SK-N-SH treated with all-trans-retinoic acid at 6 μM for 48 hours (cell line): ENCODE results near the gene KIAA1755.

Experiments
- ATAC-seq: fragments of 200-7000 bp; cut with Tn5 transposase; 3 replicates; pipeline ENCODE4 v1.9.1; 2020; ENCODE audit warnings: mild to moderate bottlenecking, moderate library complexity
- ARNTL ChIP-seq: fragments of 450-650 bp; formaldehyde crosslinking; IDR thresholded peaks from 2 replicates; pipeline ENCODE4 v1.5.0; 2020; ENCODE audit warnings: low read depth, mild to moderate bottlenecking, moderate library complexity, borderline replicate concordance
- BACH2 ChIP-seq: fragments of 250-450 bp; sonication (Bioruptor Pico); IDR thresholded peaks from 2 replicates; pipeline ENCODE4 v1.9.0; 2021; ENCODE audit warnings: mild to moderate bottlenecking, borderline replicate concordance
- ESRRG ChIP-seq: fragments of 250-450 bp; sonication (Bioruptor Pico); IDR thresholded peaks from 2 replicates; pipeline ENCODE4 v1.6.1; 2021; ENCODE audit warnings: mild to moderate bottlenecking
- GLIS3 ChIP-seq: fragments of 250-450 bp; sonication (Bioruptor Pico); IDR thresholded peaks from 2 replicates; pipeline ENCODE4 v1.5.0; 2020; ENCODE audit warnings: mild to moderate bottlenecking, moderate library complexity
- ISL1 ChIP-seq: fragments of 250-450 bp; sonication (Bioruptor Pico); IDR thresholded peaks from 2 replicates; pipeline ENCODE4 v2.1.2; 2022; ENCODE audit warnings: mild to moderate bottlenecking, moderate library complexity
- PPARA ChIP-seq: fragments of 250-450 bp; sonication (Bioruptor Pico); IDR thresholded peaks from 2 replicates; pipeline ENCODE4 v1.5.0; 2020; ENCODE audit warnings: mild to moderate bottlenecking, borderline replicate concordance
- RARB ChIP-seq: fragments of 250-450 bp; sonication (Bioruptor Pico); IDR thresholded peaks from 2 replicates; pipeline ENCODE4 v1.8.0; 2021; ENCODE audit warnings: mild to moderate bottlenecking, moderate library complexity
- SNAI2 ChIP-seq: fragments of 250-450 bp; sonication (Bioruptor Pico); IDR thresholded peaks from 2 replicates; pipeline ENCODE4 v1.5.0; 2020; ENCODE audit warnings: mild to moderate bottlenecking, moderate library complexity
- TCF4 ChIP-seq: fragments of 250-450 bp; sonication (Bioruptor Pico); IDR thresholded peaks from 2 replicates; pipeline ENCODE4 v1.8.0; 2021; ENCODE audit warnings: mild to moderate bottlenecking, moderate library complexity, borderline replicate concordance
- ZC3H10 ChIP-seq: fragments of 250-450 bp; sonication (Bioruptor Pico); IDR thresholded peaks from 2 replicates; pipeline ENCODE4 v1.5.1; 2021; ENCODE audit warnings: mild to moderate bottlenecking, moderate library complexity
- ZFP30 ChIP-seq: fragments of 450-650 bp; formaldehyde crosslinking; IDR thresholded peaks from 2 replicates; pipeline ENCODE4 v1.5.0; 2022; ENCODE audit warnings: mild to moderate bottlenecking, moderate library complexity
- ZNF70 ChIP-seq: fragments of 450-650 bp; formaldehyde crosslinking; IDR thresholded peaks from 2 replicates; pipeline ENCODE4 v1.5.0; 2020; ENCODE audit warnings: mild to moderate bottlenecking, moderate library complexity
- ZNF8 ChIP-seq: fragments of 450-650 bp; formaldehyde crosslinking; IDR thresholded peaks from 2 replicates; pipeline ENCODE4 v1.5.0; 2020; ENCODE audit warnings: mild to moderate bottlenecking, moderate library complexity
- TF ChIP-seq, protein P1 (sequence below): fragments of 250-450 bp; sonication (Bioruptor Pico); IDR thresholded peaks from 2 replicates; pipeline ENCODE4 v1.5.1; 2020; ENCODE audit warnings: low read depth, mild to moderate bottlenecking, moderate library complexity
- TF ChIP-seq, protein P2 (sequence below): fragments of 250-450 bp; sonication (Bioruptor Pico); IDR thresholded peaks from 2 replicates; pipeline ENCODE4 v1.8.0; 2020; ENCODE audit warnings: mild to moderate bottlenecking, moderate library complexity, borderline replicate concordance
- TF ChIP-seq, protein P3 (sequence below): fragments of 250-450 bp; sonication (Bioruptor Pico); IDR thresholded peaks from 2 replicates; pipeline ENCODE4 v1.5.1; 2021; ENCODE audit warnings: mild to moderate bottlenecking, moderate library complexity
- TF ChIP-seq, protein P4 (sequence below): fragments of 250-450 bp; sonication (Bioruptor Pico); IDR thresholded peaks from 2 replicates; pipeline ENCODE4 v1.5.0; 2020; ENCODE audit warnings: mild to moderate bottlenecking, moderate library complexity
- TF ChIP-seq, protein P5 (sequence below): fragments of 250-450 bp; sonication (Bioruptor Pico); IDR thresholded peaks from 2 replicates; pipeline ENCODE4 v1.8.0; 2021; ENCODE audit warnings: low read depth, mild to moderate bottlenecking, moderate library complexity, borderline replicate concordance

The KIAA1755 gene

DNA sequence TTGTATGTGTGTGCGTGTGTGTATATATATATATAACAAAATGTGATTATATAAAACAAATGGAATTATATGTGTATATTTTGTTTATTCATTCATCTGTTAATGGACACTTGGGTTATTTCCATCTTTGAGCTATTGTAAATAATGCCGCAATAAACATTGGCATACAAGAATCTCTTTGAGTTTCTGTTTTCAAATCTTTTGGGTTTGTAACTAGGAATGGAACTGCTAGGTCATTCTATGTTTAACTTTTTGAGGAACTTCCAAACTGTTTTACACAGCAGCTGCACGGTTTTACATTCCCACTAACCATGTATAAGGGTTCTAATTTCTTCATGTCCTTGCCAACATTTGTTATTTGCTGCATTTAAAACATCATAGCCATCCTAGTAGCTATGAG, 55.5 kb downstream of the KIAA1755 start:
- no peak for ATAC-seq
- TF ChIP-seq, protein P1, sequence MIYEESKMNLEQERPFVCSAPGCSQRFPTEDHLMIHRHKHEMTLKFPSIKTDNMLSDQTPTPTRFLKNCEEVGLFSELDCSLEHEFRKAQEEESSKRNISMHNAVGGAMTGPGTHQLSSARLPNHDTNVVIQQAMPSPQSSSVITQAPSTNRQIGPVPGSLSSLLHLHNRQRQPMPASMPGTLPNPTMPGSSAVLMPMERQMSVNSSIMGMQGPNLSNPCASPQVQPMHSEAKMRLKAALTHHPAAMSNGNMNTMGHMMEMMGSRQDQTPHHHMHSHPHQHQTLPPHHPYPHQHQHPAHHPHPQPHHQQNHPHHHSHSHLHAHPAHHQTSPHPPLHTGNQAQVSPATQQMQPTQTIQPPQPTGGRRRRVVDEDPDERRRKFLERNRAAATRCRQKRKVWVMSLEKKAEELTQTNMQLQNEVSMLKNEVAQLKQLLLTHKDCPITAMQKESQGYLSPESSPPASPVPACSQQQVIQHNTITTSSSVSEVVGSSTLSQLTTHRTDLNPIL (CRISPR knock-in tag): no peak
- TF ChIP-seq ARNTL (CRISPR knock-in tag) (no peak), ISL1 (no peak), ZNF8 (CRISPR knock-in tag) (no peak), BACH2 (CRISPR knock-in tag) (no peak), RARB (CRISPR knock-in tag) (no peak), ZNF70 (CRISPR knock-in tag) (no peak), ZFP30 (CRISPR knock-in tag) (no peak), SNAI2 (no peak), ESRRG (CRISPR knock-in tag) (no peak)
- TF ChIP-seq, protein P2, sequence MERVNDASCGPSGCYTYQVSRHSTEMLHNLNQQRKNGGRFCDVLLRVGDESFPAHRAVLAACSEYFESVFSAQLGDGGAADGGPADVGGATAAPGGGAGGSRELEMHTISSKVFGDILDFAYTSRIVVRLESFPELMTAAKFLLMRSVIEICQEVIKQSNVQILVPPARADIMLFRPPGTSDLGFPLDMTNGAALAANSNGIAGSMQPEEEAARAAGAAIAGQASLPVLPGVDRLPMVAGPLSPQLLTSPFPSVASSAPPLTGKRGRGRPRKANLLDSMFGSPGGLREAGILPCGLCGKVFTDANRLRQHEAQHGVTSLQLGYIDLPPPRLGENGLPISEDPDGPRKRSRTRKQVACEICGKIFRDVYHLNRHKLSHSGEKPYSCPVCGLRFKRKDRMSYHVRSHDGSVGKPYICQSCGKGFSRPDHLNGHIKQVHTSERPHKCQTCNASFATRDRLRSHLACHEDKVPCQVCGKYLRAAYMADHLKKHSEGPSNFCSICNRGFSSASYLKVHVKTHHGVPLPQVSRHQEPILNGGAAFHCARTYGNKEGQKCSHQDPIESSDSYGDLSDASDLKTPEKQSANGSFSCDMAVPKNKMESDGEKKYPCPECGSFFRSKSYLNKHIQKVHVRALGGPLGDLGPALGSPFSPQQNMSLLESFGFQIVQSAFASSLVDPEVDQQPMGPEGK: no peak
- TF ChIP-seq, protein P3, sequence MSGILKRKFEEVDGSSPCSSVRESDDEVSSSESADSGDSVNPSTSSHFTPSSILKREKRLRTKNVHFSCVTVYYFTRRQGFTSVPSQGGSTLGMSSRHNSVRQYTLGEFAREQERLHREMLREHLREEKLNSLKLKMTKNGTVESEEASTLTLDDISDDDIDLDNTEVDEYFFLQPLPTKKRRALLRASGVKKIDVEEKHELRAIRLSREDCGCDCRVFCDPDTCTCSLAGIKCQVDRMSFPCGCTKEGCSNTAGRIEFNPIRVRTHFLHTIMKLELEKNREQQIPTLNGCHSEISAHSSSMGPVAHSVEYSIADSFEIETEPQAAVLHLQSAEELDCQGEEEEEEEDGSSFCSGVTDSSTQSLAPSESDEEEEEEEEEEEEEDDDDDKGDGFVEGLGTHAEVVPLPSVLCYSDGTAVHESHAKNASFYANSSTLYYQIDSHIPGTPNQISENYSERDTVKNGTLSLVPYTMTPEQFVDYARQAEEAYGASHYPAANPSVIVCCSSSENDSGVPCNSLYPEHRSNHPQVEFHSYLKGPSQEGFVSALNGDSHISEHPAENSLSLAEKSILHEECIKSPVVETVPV (CRISPR knock-in tag): no peak

DNA sequence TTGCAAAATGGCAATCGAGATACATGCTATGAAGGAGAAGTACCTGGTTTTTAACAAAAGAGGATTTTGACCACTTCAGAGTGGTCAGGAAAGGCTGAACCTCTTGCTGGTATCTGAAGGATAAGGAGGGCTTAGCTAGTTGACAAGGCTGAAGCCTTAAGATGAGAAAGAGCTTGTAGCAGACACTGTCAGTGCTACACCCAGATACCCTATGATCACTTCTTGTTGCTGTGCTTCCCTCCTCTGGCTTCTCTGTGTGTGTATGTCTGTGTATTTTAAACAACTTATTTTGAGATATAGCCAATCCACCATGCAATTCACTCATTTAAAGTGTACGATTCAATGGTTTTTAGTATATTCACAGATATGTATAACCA, 56.6 kb downstream of the KIAA1755 start:
- no peak for TF ChIP-seq ISL1
- TF ChIP-seq SNAI2: no peak
- TF ChIP-seq ZNF8 (CRISPR knock-in tag): no peak
- no peak for TF ChIP-seq TCF4 (CRISPR knock-in tag)
- no peak for TF ChIP-seq BACH2 (CRISPR knock-in tag)
- no peak for ATAC-seq

DNA sequence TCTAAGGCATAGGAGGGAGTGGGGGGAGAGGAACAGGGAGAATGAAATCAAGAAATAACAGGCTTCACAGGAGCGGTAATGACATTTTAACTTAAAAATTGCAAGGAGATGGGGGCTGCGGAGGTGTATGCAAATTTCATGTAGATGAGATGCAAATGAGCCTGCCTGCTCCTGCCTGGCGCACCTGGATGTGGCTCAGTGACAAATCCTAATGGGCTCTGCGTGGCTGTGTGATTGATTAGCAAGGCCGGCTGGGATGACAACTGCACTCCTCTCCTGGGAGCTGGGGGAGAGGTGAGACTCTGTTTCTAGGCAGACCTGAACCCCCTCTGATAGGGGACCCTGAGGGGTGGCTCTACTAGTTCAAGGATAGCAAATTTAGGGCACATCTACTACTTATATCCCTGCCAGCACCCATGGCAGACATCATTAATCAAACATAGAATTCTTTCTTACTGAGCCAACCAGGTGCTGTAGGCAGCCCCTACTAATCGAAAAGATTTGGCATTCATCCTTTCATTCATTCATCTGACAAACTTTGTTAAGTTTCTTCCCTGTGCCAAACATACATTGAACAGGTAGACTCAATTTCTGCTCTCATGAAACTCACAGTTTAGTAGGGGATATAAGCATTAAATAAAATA, 57.1 kb downstream of the KIAA1755 start:
- ATAC-seq: no peak

More for the DNA sequence above, 57.1 kb downstream of the KIAA1755 start:
- TF ChIP-seq ISL1 (no peak), ZC3H10 (no peak), BACH2 (CRISPR knock-in tag) (no peak), TCF4 (CRISPR knock-in tag) (no peak), GLIS3 (no peak), PPARA (CRISPR knock-in tag) (no peak), SNAI2 (no peak), ZFP30 (CRISPR knock-in tag) (no peak), RARB (CRISPR knock-in tag) (no peak), ZNF70 (CRISPR knock-in tag) (no peak), ARNTL (CRISPR knock-in tag) (no peak)
- TF ChIP-seq, protein P4, sequence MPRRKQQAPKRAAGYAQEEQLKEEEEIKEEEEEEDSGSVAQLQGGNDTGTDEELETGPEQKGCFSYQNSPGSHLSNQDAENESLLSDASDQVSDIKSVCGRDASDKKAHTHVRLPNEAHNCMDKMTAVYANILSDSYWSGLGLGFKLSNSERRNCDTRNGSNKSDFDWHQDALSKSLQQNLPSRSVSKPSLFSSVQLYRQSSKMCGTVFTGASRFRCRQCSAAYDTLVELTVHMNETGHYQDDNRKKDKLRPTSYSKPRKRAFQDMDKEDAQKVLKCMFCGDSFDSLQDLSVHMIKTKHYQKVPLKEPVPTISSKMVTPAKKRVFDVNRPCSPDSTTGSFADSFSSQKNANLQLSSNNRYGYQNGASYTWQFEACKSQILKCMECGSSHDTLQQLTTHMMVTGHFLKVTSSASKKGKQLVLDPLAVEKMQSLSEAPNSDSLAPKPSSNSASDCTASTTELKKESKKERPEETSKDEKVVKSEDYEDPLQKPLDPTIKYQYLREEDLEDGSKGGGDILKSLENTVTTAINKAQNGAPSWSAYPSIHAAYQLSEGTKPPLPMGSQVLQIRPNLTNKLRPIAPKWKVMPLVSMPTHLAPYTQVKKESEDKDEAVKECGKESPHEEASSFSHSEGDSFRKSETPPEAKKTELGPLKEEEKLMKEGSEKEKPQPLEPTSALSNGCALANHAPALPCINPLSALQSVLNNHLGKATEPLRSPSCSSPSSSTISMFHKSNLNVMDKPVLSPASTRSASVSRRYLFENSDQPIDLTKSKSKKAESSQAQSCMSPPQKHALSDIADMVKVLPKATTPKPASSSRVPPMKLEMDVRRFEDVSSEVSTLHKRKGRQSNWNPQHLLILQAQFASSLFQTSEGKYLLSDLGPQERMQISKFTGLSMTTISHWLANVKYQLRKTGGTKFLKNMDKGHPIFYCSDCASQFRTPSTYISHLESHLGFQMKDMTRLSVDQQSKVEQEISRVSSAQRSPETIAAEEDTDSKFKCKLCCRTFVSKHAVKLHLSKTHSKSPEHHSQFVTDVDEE (CRISPR knock-in tag): no peak
- TF ChIP-seq, protein P3 (CRISPR knock-in tag): no peak
- TF ChIP-seq, protein P1 (CRISPR knock-in tag): no peak
- TF ChIP-seq, protein P5, sequence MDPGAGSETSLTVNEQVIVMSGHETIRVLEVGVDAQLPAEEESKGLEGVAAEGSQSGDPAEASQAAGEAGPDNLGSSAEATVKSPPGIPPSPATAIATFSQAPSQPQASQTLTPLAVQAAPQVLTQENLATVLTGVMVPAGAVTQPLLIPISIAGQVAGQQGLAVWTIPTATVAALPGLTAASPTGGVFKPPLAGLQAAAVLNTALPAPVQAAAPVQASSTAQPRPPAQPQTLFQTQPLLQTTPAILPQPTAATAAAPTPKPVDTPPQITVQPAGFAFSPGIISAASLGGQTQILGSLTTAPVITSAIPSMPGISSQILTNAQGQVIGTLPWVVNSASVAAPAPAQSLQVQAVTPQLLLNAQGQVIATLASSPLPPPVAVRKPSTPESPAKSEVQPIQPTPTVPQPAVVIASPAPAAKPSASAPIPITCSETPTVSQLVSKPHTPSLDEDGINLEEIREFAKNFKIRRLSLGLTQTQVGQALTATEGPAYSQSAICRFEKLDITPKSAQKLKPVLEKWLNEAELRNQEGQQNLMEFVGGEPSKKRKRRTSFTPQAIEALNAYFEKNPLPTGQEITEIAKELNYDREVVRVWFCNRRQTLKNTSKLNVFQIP (CRISPR knock-in tag): no peak
